ENCODE measurements around the gene TPD52L1. TPM values are rescaled to one million over a fixed set of nuclear protein-coding genes. Genes with fewer than 3 reads are reported as not detected.
"Not testable (repeated sequence)": the region's sequence is repeated elsewhere in the genome, so short reads cannot be mapped to it uniquely, and the experiment has no call there.

The TPD52L1 gene
- polyA plus RNA-seq, 12 donors = 27.7 to 64.9 (median 48.9) TPM; not detected in 1

GRCh38 chr6:125268765-125269164, 115.2 kb downstream of the TPD52L1 start:
- no peak for DNase-seq

GRCh38 chr6:125269328-125269985, 115.9 kb downstream of the TPD52L1 start:
- no peak for DNase-seq

- DNase-seq = no peak
Observed at GRCh38 chr6:125270380-125270779, 116.8 kb downstream of the TPD52L1 start.

- no peak for DNase-seq
Observed at GRCh38 chr6:125271486-125272159, 118.0 kb downstream of the TPD52L1 start.

GRCh38 chr6:125273251-125273650, 119.7 kb downstream of the TPD52L1 start:
- DNase-seq = no peak

- no peak for DNase-seq
Observed at GRCh38 chr6:125273965-125274364, 120.4 kb downstream of the TPD52L1 start.

GRCh38 chr6:125274935-125275334, 121.4 kb downstream of the TPD52L1 start:
- no peak for DNase-seq

GRCh38 chr6:125275779-125276178, 122.2 kb downstream of the TPD52L1 start:
- no peak for DNase-seq

GRCh38 chr6:125277838-125278237, 124.3 kb downstream of the TPD52L1 start:
- no peak for DNase-seq

GRCh38 chr6:125279961-125280360, 126.4 kb downstream of the TPD52L1 start:
- DNase-seq = no peak

- DNase-seq = not testable (repeated sequence)
Observed at GRCh38 chr6:125280370-125281035, 126.9 kb downstream of the TPD52L1 start.

- not testable (repeated sequence) for DNase-seq
Observed at GRCh38 chr6:125282470-125282869, 128.9 kb downstream of the TPD52L1 start.

GRCh38 chr6:125285353-125285752, 131.8 kb downstream of the TPD52L1 start:
- no peak for DNase-seq

GRCh38 chr6:125285936-125286335, 132.4 kb downstream of the TPD52L1 start:
- DNase-seq = no peak

- no peak for DNase-seq
Observed at GRCh38 chr6:125287718-125288117, 134.1 kb downstream of the TPD52L1 start.

GRCh38 chr6:125293587-125293986, 140.0 kb downstream of the TPD52L1 start:
- no peak for DNase-seq

- no peak for DNase-seq
Observed at GRCh38 chr6:125294036-125294435, 140.5 kb downstream of the TPD52L1 start.

GRCh38 chr6:125294925-125295324, 141.4 kb downstream of the TPD52L1 start:
- DNase-seq = no peak

GRCh38 chr6:125296471-125296870, 142.9 kb downstream of the TPD52L1 start:
- DNase-seq = no peak

GRCh38 chr6:125299257-125299656, 145.7 kb downstream of the TPD52L1 start:
- no peak for DNase-seq

GRCh38 chr6:125300992-125301434, 147.4 kb downstream of the TPD52L1 start:
- no peak for DNase-seq

GRCh38 chr6:125301435-125302391, 148.1 kb downstream of the TPD52L1 start, which contains the start of gene HDDC2:
Gene HDDC2 (minus strand): TSS chr6:125301967. CDS start chr6:125301932, 35 bp downstream.
- peak; percentile 73 for DNase-seq

Measured in muscle of arm (tissue), 12 donors.